ENCODE data around the gene ADGRG1. TPM values are rescaled to one million over a fixed set of nuclear protein-coding genes. Genes with fewer than 3 reads are reported as not detected.

The ADGRG1 gene
- total RNA-seq, 1 donor from 2014 or later = 116 TPM

DNA sequence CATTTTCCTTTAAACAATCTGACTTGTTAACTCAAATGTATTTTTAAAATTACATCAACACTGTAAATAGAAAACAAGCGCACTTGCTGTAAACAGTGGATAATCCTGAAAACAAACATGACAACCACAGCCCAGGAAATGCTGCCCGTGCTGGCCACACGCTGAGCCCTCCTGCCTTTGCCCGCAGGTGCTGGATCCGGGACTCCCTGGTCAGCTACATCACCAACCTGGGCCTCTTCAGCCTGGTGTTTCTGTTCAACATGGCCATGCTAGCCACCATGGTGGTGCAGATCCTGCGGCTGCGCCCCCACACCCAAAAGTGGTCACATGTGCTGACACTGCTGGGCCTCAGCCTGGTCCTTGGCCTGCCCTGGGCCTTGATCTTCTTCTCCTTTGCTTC is 33.1 kb downstream of the ADGRG1 start:
- no peak for DNase-seq
- H3K27ac Mint-ChIP-seq (ENCODE audit: unreplicated experiment) = no peak overlapping the region
- no peak overlapping the region for H3K4me3 Mint-ChIP-seq (ENCODE audit: unreplicated experiment)
- TF ChIP-seq, protein P1, sequence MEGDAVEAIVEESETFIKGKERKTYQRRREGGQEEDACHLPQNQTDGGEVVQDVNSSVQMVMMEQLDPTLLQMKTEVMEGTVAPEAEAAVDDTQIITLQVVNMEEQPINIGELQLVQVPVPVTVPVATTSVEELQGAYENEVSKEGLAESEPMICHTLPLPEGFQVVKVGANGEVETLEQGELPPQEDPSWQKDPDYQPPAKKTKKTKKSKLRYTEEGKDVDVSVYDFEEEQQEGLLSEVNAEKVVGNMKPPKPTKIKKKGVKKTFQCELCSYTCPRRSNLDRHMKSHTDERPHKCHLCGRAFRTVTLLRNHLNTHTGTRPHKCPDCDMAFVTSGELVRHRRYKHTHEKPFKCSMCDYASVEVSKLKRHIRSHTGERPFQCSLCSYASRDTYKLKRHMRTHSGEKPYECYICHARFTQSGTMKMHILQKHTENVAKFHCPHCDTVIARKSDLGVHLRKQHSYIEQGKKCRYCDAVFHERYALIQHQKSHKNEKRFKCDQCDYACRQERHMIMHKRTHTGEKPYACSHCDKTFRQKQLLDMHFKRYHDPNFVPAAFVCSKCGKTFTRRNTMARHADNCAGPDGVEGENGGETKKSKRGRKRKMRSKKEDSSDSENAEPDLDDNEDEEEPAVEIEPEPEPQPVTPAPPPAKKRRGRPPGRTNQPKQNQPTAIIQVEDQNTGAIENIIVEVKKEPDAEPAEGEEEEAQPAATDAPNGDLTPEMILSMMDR (IDR thresholded peaks at IDR 0.05; ENCODE audit: partially characterized antibody, unreplicated experiment) = no peak
- no peaks in the 10 kb centered on the region for H3K36me3 Mint-ChIP-seq (ENCODE audit: unreplicated experiment)
- H3K27me3 Mint-ChIP-seq (ENCODE audit: unreplicated experiment) = peaks cover 8% of the 10 kb centered on the region
- peaks cover 9% of the 10 kb centered on the region for H3K9me3 Mint-ChIP-seq (ENCODE audit: unreplicated experiment)
- H3K4me1 Mint-ChIP-seq (ENCODE audit: low read depth, unreplicated experiment) = no peaks in the 10 kb centered on the region

GRCh38 chr16:57661936-57662906 is 33.8 kb downstream of the ADGRG1 start:
- no peak for DNase-seq
- TF ChIP-seq, protein P1 (IDR thresholded peaks at IDR 0.05; ENCODE audit: partially characterized antibody, unreplicated experiment) = no peak
- peaks cover 8% of the 10 kb centered on the region for H3K27me3 Mint-ChIP-seq (ENCODE audit: unreplicated experiment)
- H3K4me1 Mint-ChIP-seq (ENCODE audit: low read depth, unreplicated experiment) = no peaks in the 10 kb centered on the region
- H3K36me3 Mint-ChIP-seq (ENCODE audit: unreplicated experiment) = no peaks in the 10 kb centered on the region
- no peak overlapping the region for H3K4me3 Mint-ChIP-seq (ENCODE audit: unreplicated experiment)
- H3K27ac Mint-ChIP-seq (ENCODE audit: unreplicated experiment) = no peak overlapping the region
- H3K9me3 Mint-ChIP-seq (ENCODE audit: unreplicated experiment) = peaks cover 9% of the 10 kb centered on the region

- no peak for DNase-seq
- Mint-ChIP-seq H3K9me3 (ENCODE audit: unreplicated experiment) (peaks cover 9% of the 10 kb centered on the region), H3K36me3 (ENCODE audit: unreplicated experiment) (no peaks in the 10 kb centered on the region), H3K27ac (ENCODE audit: unreplicated experiment) (no peak overlapping the region), H3K4me3 (ENCODE audit: unreplicated experiment) (no peak overlapping the region), H3K4me1 (ENCODE audit: low read depth, unreplicated experiment) (no peaks in the 10 kb centered on the region), H3K27me3 (ENCODE audit: unreplicated experiment) (peaks cover 6% of the 10 kb centered on the region)
- TF ChIP-seq, protein P1 (IDR thresholded peaks at IDR 0.05; ENCODE audit: partially characterized antibody, unreplicated experiment) = no peak
Observed at GRCh38 chr16:57663436-57663835, 35.0 kb downstream of the ADGRG1 start.

DNA sequence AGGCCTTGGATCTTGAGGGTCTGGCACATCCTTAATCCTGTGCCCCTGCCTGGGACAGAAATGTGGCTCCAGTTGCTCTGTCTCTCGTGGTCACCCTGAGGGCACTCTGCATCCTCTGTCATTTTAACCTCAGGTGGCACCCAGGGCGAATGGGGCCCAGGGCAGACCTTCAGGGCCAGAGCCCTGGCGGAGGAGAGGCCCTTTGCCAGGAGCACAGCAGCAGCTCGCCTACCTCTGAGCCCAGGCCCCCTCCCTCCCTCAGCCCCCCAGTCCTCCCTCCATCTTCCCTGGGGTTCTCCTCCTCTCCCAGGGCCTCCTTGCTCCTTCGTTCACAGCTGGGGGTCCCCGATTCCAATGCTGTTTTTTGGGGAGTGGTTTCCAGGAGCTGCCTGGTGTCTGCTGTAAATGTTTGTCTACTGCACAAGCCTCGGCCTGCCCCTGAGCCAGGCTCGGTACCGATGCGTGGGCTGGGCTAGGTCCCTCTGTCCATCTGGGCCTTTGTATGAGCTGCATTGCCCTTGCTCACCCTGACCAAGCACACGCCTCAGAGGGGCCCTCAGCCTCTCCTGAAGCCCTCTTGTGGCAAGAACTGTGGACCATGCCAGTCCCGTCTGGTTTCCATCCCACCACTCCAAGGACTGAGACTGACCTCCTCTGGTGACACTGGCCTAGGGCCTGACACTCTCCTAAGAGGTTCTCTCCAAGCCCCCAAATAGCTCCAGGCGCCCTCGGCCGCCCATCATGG is 35.7 kb downstream of the ADGRG1 start:
- Mint-ChIP-seq H3K27ac (ENCODE audit: unreplicated experiment) (no peak overlapping the region), H3K9me3 (ENCODE audit: unreplicated experiment) (peaks cover 11% of the 10 kb centered on the region), H3K4me1 (ENCODE audit: low read depth, unreplicated experiment) (no peaks in the 10 kb centered on the region), H3K36me3 (ENCODE audit: unreplicated experiment) (no peaks in the 10 kb centered on the region), H3K4me3 (ENCODE audit: unreplicated experiment) (no peak overlapping the region), H3K27me3 (ENCODE audit: unreplicated experiment) (peaks cover 6% of the 10 kb centered on the region)
- TF ChIP-seq, protein P1 (IDR thresholded peaks at IDR 0.05; ENCODE audit: partially characterized antibody, unreplicated experiment) = no peak
- DNase-seq = no peak

Data from glutamatergic neuron (in vitro differentiated cells).